DMS79 treated with DMSO at 0.1 percent for 48 hours (cell line): ENCODE results near the gene GRID1.

Source experiments
- DNase-seq: peaks from one replicate; lab custom pipeline; 2025; lab: John Stamatoyannopoulos, UW

The GRID1 gene

GRCh38 chr10:86314616-86315548, 51.7 kb downstream of the GRID1 start:
- no peak for DNase-seq

DNA sequence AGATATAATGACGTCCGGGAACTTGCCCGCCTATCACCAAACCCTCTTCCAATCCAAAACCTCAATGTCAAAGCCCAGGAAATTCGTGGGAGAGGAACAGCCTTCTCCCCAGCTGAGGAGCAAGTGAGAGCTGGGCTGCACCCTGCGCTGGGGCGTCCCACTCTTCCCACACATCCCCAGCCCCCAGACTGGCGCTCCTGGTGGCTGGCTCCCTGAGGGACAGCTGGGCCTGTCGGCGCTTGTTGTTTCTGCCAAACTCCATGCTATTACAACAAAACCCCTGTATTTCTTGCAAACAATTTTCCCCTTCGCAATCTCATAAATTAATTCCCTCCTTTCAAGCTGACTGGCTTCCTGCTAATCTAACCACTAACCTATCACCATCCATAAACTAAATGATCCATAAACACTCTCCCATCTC, 53.0 kb downstream of the GRID1 start:
- DNase-seq: peak; percentile 61

GRCh38 chr10:86312701-86313270, 53.8 kb downstream of the GRID1 start:
- DNase-seq: no peak

DNA sequence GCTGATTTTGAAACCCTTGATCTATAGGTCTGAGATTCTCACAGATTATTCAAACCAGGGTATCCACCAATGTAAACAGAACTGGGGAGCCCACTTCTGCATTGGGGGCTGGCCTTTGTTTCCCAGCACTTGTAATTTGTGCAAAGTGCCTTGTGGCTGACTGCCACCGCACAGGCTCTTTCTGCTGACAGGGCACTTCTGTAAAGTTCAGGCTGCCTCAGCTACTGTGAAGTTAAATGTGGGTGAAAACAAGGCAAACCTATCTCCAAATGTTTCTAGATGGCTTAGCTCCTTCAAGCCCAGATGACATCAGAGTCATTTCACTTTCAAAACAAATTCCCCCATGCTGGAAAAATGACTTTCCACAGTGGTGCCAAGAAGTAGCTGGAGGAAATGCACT, 54.7 kb downstream of the GRID1 start:
- DNase-seq: no peak

DNA sequence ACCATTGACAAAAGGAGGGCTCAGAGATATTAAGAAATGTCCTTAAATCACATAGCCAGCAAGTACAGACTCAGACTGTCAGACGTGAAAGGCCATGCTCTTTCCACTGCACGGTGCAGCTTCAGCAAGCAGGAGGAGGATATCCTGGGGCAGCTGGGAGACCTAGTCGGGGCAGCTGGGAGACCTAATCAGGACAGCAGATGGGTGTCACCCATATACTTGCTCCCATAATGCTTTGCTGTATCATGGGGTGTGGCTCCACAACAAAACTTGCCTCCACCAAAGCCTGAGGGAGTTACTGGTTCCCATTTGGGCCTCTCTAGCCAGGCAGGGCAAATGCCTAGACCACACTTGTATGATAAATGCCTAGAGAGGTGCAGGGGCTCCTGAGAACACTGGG, 55.4 kb downstream of the GRID1 start:
- no peak for DNase-seq

DNA sequence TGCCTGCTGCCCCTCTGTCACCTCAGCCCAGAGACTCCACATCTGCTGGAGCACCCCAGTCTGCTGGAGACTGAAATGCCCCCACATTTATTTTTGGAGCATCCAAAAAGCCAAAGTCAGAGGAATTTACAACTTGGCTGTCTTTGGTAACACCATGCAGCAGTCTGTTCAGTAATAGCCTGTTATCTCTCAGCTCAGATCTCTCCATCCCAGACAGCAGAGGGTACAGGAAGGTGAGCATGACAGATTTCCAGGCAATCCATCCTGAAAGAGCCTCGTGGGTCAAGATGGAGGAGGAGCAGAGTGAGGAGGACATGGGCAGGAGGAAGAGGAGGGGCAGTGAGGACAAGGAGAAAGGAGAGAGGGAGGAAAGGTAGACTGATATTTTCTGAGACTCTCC, 55.9 kb downstream of the GRID1 start:
- no peak for DNase-seq

GRCh38 chr10:86310291-86310690, 56.3 kb downstream of the GRID1 start:
- no peak for DNase-seq

DNA sequence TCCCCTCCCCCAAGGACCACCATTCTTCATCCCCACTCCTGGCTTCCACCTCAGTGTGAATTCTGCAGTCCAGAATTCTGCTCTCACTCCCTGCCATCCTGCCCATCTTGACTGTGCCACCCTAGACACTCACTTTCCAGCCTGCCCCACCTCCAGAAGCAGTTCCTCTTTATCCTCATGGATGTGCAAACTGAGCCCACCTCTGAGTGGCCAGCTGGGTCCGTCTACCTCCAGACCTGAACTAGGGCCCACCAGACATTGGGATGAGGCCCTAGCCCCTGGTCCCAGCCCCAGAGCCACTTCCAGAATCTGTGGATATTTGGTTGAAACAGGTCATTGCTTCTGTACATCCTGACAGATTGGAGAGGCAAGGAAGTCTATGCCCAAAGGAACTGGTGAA, 58.5 kb downstream of the GRID1 start:
- no peak for DNase-seq

GRCh38 chr10:86306628-86307278, 59.8 kb downstream of the GRID1 start:
- no peak for DNase-seq

DNA sequence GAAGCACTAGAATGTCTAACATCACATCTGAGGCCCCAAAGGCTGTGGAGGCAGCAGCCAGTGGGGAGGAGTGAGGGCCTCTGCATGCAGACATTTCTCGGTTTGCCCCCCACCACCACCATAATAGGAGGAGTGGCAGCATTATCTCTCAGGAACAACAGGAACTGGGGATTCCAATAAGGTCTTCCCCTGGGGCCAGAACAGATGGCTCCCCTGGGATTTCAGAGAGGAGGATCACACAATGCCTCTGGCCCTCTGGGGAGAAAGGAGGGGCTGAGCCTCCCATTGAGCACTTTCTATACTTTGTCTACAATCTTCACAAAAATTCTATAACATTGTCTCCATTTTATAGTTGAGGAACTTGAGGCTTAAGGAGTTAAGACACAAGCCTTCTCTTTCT, 61.1 kb downstream of the GRID1 start:
- DNase-seq: no peak

DNA sequence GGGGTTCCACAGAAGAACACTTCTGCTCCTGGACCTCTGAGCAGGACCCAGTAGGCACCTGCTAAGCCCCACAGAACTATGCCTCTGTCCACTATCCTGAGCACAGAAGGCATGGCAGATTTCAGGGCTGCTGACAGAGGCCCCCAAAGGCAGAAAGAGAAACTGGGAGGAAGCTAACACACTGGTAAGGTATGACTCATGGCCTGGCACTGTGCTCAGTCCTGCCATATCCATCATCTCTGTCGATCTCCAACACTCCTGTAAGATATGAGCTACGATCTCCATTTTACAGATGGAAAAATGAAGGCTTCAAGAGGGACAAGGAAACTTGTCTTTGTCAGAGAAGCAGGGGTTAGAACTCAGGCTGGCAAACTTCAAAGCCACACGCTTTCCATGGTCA, 62.2 kb downstream of the GRID1 start:
- DNase-seq: no peak

DNA sequence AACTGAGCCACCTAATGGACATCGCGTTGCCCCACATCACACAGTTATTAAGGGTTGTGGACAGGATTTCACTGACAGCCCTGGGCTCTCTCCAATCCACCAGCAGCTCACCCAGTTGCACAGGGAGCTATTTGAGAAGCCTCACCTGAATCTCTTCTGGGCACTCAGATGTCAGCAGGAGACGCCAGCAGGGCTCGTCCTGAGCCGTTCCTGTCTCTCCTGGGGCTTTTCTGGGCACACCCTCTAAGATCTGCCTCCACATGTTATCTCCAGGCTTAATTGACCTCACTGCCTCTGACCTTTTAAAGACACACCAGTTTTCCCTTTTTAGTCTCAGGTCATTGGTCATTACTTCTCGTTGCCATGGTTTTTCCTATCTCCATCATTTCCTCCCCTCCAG, 63.0 kb downstream of the GRID1 start:
- no peak for DNase-seq

DNA sequence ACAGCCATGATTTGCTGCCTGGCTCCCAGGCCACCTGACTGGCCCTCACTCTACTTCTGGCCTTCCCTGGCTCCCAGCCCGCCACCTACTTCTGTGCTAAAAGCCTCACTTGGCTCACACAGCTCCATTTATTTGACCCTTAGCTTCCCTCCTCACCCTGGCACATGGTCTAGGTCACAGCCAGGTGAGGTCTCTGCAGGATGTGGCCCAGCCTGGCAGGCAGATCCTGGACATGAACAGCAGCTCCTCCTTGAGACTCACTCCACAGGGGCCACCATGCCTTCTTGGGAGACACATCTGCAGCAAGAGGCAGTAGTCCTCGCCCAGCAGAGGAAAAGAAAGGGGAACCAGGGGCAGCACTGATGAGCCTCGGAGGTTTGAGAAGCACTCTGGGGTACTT, 64.6 kb downstream of the GRID1 start:
- no peak for DNase-seq

DNA sequence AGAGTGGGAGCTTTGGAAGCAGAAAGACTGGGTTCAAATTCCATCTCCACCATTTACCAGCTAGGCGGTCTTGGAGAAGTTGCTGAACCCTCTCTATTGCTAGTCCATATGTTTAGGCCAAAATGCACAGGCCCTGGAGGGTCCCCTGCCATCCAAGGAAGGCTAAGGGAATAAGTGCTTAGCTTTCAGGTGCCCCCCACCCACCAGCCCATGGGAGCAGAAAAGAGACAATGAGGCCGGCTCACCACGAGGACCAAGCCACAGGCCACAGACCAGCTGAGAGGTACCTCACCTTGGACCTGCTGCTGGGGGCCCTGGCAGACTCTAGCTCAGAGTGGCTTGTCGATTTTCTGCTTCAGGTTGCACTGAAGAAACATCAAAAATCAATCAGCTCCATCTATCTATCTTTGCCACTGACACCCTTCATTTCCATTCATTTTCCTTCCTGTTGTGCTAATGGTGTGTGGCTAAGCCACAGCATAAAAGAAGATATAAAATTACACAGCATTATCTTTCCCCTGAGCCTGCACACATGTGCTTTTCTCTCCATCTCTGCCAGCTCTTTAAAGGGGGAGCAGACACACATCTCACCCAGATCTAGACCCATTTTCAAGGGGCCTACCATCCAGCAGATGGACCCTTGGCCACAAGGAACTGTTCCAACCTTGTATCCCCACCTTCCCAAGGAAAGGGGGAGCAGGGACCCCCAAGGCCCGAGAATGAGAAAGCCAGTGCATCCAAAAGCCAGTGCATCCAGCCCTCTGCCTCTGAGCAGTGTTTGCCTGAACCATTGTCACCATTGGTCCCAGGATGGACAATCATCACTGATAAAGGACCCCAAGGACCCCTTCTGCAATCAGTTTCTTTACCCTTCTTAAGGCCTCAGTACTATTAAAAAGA, 65.4 kb downstream of the GRID1 start:
- DNase-seq: no peak

DNA sequence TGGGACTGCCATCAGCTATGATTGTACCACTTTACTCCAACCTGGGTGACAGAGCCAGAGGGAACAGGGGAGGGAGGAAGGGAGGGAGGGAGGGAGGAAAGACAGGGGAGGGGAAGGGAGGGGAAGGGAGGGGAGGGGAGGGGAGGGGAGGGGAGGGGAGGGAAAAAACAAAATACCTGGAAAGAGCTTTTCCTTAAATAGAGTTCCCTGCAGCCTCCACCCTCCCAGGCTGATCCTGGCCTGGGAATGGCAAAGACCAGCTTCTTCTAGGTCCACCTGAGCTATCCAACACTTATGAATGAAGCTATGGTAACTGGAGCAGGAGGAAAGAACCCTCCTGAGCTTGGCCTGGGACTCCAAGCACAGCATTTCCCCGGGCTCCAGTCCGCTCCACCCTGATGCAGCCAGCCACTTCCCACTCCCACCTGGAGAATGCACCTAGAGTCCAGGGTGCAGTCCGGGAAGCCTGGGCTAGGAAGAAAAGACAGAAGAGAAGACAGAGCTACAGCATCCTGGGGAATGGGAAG, 66.1 kb downstream of the GRID1 start:
- no peak for DNase-seq

DNA sequence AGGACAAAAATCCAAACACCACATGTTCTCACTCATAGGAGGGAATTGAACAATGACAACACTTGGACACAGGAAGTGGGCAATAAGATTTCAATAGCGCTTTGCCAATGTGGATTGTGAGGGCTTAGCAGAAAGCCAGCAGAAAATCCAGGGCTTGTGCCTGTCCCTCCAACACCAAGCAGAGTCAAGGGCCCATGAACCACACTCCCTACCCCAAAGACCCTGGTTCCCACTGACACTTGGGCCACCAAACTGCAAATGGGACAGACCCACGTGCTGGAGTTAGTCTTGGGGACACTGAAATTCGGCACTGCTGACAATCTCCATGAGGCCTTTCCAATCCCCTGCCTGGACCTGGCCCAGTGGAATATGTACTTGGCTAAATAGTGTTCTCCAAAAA, 67.0 kb downstream of the GRID1 start:
- no peak for DNase-seq

DNA sequence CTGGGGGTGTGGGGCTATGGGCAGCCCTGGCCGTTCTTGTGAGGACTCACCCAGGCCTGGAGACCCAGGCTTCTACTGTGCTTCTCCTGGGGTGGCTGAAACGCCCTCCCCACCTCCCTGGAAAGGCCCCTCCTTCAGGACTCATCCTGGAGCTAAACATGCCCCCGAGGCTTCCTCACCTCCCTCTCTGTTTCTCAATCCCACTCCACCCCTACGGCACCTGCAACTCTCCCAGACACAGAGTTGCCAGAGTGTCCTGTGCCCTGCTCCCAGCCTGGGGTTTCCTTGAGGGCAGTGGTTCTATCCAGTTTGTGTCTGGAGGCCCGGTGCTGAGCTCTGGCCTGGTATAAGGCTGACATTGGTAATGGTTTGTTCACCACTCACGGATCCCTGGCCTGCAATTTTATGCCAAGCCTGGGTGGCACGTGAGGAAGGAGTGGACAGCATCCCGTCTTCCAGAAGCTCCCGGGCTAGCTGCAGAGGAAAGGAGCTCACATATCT, 68.0 kb downstream of the GRID1 start:
- DNase-seq: no peak

DNA sequence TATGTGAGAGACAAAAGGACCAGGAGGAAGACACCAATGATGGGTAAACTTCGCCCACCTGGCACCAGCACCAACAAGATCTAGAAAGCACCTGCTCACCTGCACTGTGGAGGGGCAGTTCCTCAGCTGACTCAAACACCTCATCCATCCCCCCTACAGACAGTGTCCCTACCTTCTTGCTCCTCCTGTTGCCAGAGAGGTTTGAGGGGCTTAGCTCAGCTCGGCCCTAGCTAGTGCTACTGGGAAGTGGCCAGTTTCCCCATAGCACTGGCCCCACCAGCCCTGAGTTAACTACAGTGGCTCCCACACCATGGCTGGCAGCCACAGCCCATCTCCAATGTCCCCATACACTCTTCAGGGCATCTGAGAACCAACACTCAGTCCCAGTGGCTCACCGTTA, 70.8 kb downstream of the GRID1 start:
- DNase-seq: no peak

DNA sequence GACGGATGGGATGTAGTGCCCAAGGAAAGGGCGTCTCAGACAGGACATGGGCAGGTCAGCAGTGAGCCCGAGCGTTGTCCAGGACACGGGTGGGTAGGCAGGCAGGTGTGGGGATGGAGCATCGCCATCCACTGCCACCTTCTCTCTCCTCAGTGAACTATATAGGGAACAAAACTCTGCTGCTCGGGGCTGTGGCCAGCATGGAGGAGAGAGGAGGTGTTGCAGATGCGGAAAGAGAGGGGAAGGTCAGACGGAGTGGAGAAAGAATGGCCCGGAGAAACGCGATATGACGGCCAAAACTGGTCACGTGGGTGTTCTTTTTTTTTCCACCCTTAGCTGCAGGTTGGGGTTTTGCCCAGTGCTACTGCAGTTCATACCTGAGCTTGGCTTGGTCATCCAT, 71.2 kb downstream of the GRID1 start:
- DNase-seq: no peak

DNA sequence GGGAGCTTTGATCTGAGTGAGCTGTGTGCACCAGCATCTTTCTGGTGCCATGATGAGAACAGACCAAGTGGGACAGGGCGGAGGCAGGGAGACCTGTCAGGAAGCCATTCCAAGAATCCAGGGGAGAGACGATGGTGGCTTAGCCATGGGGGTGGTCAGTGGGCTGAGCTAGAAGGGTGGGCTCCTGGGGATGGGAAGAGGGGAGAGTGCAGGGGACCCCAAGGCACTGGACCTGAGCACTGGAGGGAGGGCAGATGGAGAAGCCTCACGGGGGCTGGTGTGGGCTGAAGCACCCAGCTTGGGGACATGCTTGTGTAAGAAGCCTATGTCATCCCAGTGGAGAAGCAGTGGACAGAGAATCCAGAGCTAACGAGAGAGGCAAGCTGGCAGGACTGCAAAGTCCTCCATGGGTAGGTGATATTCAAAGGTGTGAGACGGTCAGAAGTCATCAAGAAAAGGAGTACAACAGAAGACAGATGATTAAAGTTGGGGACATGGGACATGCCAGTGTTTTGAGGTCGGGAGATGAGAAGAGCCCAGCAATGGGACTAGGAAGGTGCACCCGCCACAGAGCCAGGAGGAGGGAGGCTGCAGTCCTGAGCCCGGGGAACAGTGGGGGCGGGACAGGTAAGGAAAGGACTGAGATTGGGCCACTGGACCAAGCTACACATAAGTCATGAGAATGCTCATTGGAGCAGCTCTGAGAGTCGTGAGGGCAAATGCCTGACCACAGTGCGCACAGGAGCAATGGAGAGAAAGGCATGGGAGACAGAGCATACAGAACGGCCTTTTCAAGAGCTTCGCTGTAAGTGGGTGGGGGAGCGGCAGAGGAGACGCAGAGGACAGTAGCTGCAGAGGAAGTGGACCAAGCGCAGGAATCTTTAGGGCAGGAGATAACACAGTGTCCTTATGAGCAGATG, 72.0 kb downstream of the GRID1 start:
- no peak for DNase-seq

GRCh38 chr10:86293396-86293791, 73.2 kb downstream of the GRID1 start:
- no peak for DNase-seq
